WI38 (cell line): ENCODE measurements around the gene PDE3A.

ENCODE experiments used
- H3K4me3 ChIP-seq: 2 replicates; pipeline ENCODE4 v1.5.1; 2011; ENCODE audit warnings: low read depth, mild to moderate bottlenecking, control low read depth, low read length
- CTCF ChIP-seq: IDR thresholded peaks from 2 replicates; pipeline ENCODE4 v1.5.1; 2012; ENCODE audit warnings: low read depth, mild to moderate bottlenecking, control low read depth, low read length

Gene PDE3A

GRCh38 chr12:20436316-20436715 is 68.0 kb downstream of the PDE3A start:
- H3K4me3 ChIP-seq, result no peak overlapping the region
- TF ChIP-seq CTCF, result no peak

- TF ChIP-seq CTCF, result no peak
- H3K4me3 ChIP-seq, result no peak overlapping the region
Measured at GRCh38 chr12:20438299-20438779, 70.0 kb downstream of the PDE3A start.

DNA sequence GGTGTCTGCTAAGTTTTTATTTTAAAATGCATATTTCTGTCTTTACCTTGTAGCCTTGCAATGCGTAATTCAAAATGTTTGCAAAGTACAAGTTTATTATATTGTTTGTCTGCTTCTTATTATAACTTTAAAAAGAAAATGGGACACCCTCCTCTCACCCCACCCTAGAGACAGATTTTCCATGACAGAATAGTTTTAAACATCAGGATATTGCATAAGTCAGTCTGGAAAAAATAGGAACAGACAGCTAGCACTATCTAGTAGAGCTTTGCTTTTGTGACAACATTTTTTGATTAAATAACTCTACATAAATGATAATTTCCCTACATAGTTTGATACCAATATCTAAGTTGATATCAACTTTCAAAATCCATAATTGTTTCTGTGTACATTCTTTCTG is 71.3 kb downstream of the PDE3A start:
- TF ChIP-seq CTCF, result no peak
- no peak overlapping the region for H3K4me3 ChIP-seq

DNA sequence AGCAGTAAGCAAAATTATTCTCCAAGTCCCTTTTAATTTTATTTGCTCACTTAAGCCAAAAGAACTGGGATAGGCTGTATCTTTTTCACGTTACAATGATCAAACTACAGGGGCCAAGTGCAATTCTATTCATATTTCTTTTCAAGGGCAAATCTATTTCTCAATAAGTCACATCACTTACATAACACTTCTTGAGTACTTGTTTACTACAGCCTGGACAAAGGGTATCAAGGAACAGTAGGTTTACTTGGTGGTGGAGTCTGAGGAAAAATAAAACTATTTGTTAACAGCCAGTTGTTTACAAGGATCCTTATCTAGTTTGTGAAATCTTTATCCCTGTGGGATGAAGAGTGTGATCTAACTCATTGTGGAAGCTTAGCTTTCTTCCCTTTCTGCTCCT is 72.1 kb downstream of the PDE3A start:
- no peak overlapping the region for H3K4me3 ChIP-seq
- no peak for TF ChIP-seq CTCF

GRCh38 chr12:20442322-20442721 is 74.0 kb downstream of the PDE3A start:
- H3K4me3 ChIP-seq, result no peak overlapping the region
- TF ChIP-seq CTCF, result no peak

- H3K4me3 ChIP-seq, result no peak overlapping the region
- TF ChIP-seq CTCF, result no peak
Measured at GRCh38 chr12:20443255-20443654, 74.9 kb downstream of the PDE3A start.

- no peak for TF ChIP-seq CTCF
- H3K4me3 ChIP-seq, result no peak overlapping the region
Measured at GRCh38 chr12:20443792-20444191, 75.5 kb downstream of the PDE3A start.
